H9 (cell line): ENCODE measurements around the gene MADCAM1. TPM values are rescaled to one million over a fixed set of nuclear protein-coding genes. Genes with fewer than 3 reads are reported as not detected.

ENCODE experiments used
- DNase-seq: peaks from one replicate; pipeline ENCODE4 v3.0.0-alpha.2; 2017
- H2AFZ ChIP-seq: one replicate; pipeline ENCODE4 v1.6.1; 2013; ENCODE audit warnings: mild to moderate bottlenecking, low read length, control low read depth, moderate library complexity
- H2AK5ac ChIP-seq: 2 replicates; pipeline ENCODE4 v1.6.1; 2013; ENCODE audit warnings: low read length, control low read depth, mixed read lengths; ENCODE audit not compliant: insufficient read length
- H2BK120ac ChIP-seq: one replicate; pipeline ENCODE4 v1.6.1; 2013; ENCODE audit warnings: low read depth, mild to moderate bottlenecking, low read length, control low read depth, inconsistent platforms; ENCODE audit not compliant: poor library complexity, severe bottlenecking
- H2BK12ac ChIP-seq: 2 replicates; pipeline ENCODE4 v1.6.1; 2013; ENCODE audit warnings: low read length, control low read depth, mixed read lengths, low read depth; ENCODE audit not compliant: insufficient read length
- H2BK15ac ChIP-seq: 2 replicates; pipeline ENCODE4 v1.6.1; 2013; ENCODE audit warnings: low read depth, low read length, control low read depth
- H2BK20ac ChIP-seq: one replicate; pipeline ENCODE4 v1.6.1; 2013; ENCODE audit warnings: low read depth, mild to moderate bottlenecking, low read length, control low read depth, inconsistent platforms; ENCODE audit not compliant: poor library complexity, severe bottlenecking
- H2BK5ac ChIP-seq: 2 replicates; pipeline ENCODE4 v1.6.1; 2013; ENCODE audit warnings: low read length, control low read depth, mixed read lengths; ENCODE audit not compliant: insufficient read length
- H3K14ac ChIP-seq: 2 replicates; pipeline ENCODE4 v1.6.1; 2013; ENCODE audit warnings: low read length, control low read depth; ENCODE audit not compliant: insufficient read depth
- H3K18ac ChIP-seq: 2 replicates; pipeline ENCODE4 v1.6.1; 2013; ENCODE audit warnings: low read depth, mild to moderate bottlenecking, mixed read lengths, low read length, control low read depth; ENCODE audit not compliant: insufficient read length
- H3K23ac ChIP-seq: 2 replicates; pipeline ENCODE4 v1.6.1; 2013; ENCODE audit warnings: low read length, control low read depth, mixed read lengths, low read depth; ENCODE audit not compliant: insufficient read length
- H3K23me2 ChIP-seq: 2 replicates; pipeline ENCODE4 v1.6.1; 2013; ENCODE audit warnings: low read depth, mild to moderate bottlenecking, mixed read lengths, low read length, control low read depth; ENCODE audit not compliant: insufficient read length, poor library complexity, severe bottlenecking
- H3K27ac ChIP-seq: 2 replicates; pipeline ENCODE4 v1.5.1; 2013; ENCODE audit warnings: low read length, control low read depth, mixed read lengths, low read depth; ENCODE audit not compliant: insufficient read length
- H3K27me3 ChIP-seq: 2 replicates; pipeline ENCODE4 v1.6.1; 2013; ENCODE audit warnings: low read length, control low read depth, inconsistent platforms; ENCODE audit not compliant: insufficient read depth
- H3K4ac ChIP-seq: 2 replicates; pipeline ENCODE4 v1.6.1; 2013; ENCODE audit warnings: low read depth, mild to moderate bottlenecking, control low read depth, inconsistent platforms, low read length, moderate library complexity
- H3K4me1 ChIP-seq: 2 replicates; pipeline ENCODE4 v1.6.1; 2013; ENCODE audit warnings: low read length, control low read depth, inconsistent platforms; ENCODE audit not compliant: insufficient read depth
- H3K4me2 ChIP-seq: 2 replicates; pipeline ENCODE4 v1.6.1; 2013; ENCODE audit warnings: low read length, control low read depth, mixed read lengths; ENCODE audit not compliant: insufficient read length, insufficient read depth
- H3K56ac ChIP-seq: 2 replicates; pipeline ENCODE4 v1.6.1; 2013; ENCODE audit warnings: low read depth, mild to moderate bottlenecking, mixed read lengths, low read length, control low read depth; ENCODE audit not compliant: insufficient read length
- H3K79me1 ChIP-seq: 2 replicates; pipeline ENCODE4 v1.6.1; 2013; ENCODE audit warnings: low read depth, mild to moderate bottlenecking, moderate library complexity, low read length, control low read depth, inconsistent platforms; ENCODE audit not compliant: insufficient read depth, poor library complexity, severe bottlenecking
- H3K79me2 ChIP-seq: 2 replicates; pipeline ENCODE4 v1.6.1; 2013; ENCODE audit warnings: low read length, control low read depth, inconsistent platforms; ENCODE audit not compliant: insufficient read depth
- H3K9ac ChIP-seq: 2 replicates; pipeline ENCODE4 v1.6.1; 2013; ENCODE audit warnings: low read length, control low read depth, mixed read lengths; ENCODE audit not compliant: insufficient read length; ENCODE audit errors: extremely low read depth
- H3K9me3 ChIP-seq: one replicate; pipeline ENCODE4 v1.6.1; 2013; ENCODE audit warnings: low read depth, low read length, inconsistent platforms; ENCODE audit not compliant: control insufficient read depth
- H3T11ph ChIP-seq: one replicate; pipeline ENCODE4 v1.6.1; 2013; ENCODE audit warnings: mild to moderate bottlenecking, low read length, control low read depth, inconsistent platforms
- H4K20me1 ChIP-seq: one replicate; pipeline ENCODE4 v1.6.1; 2013; ENCODE audit not compliant: control insufficient read depth, insufficient read length, insufficient read depth
- H4K5ac ChIP-seq: 2 replicates; pipeline ENCODE4 v1.6.1; 2013; ENCODE audit warnings: low read depth, mild to moderate bottlenecking, mixed read lengths, low read length, control low read depth; ENCODE audit not compliant: insufficient read length
- H4K8ac ChIP-seq: replicated peaks from 2 replicates; pipeline ENCODE4 v1.6.1; 2013; ENCODE audit warnings: low read length, control low read depth, mixed read lengths, low read depth; ENCODE audit not compliant: insufficient read length
- H4K91ac ChIP-seq: 2 replicates; pipeline ENCODE4 v1.6.1; 2013; ENCODE audit warnings: low read depth, mild to moderate bottlenecking, moderate library complexity, mixed read lengths, low read length, control low read depth; ENCODE audit not compliant: insufficient read length
- H3K27ac Mint-ChIP-seq, 3 experiments: 2 replicates in 2 of 3; 3 replicates in 1 of 3; pipeline ENCODE4 v1.8.0; 2020 to 2021; ENCODE audit warnings: mixed read lengths in 3 of 3, mild to moderate bottlenecking in 1 of 3, moderate library complexity in 1 of 3
- H3K27me3 Mint-ChIP-seq: 2 replicates; pipeline ENCODE4 v1.8.0; 2021; ENCODE audit warnings: low read depth, mild to moderate bottlenecking, moderate library complexity, mixed read lengths
- H3K36me3 Mint-ChIP-seq, 3 experiments: 2 replicates in 2 of 3; 3 replicates in 1 of 3; pipeline ENCODE4 v1.8.0; 2020 to 2021; ENCODE audit warnings: low read depth in 3 of 3, mixed read lengths in 3 of 3; ENCODE audit not compliant: insufficient read depth in 1 of 3
- H3K4me1 Mint-ChIP-seq, 2 experiments: 2 replicates each; pipeline ENCODE4 v1.8.0; 2020; ENCODE audit warnings: mixed read lengths in 2 of 2
- H3K4me3 Mint-ChIP-seq, 2 experiments: 2 replicates in 1 of 2; 3 replicates in 1 of 2; pipeline ENCODE4 v1.8.0; 2020 to 2021; ENCODE audit warnings: mild to moderate bottlenecking in 2 of 2, mixed read lengths in 2 of 2, moderate library complexity in 1 of 2
- H3K9me3 Mint-ChIP-seq, 2 experiments: 2 replicates in 1 of 2; 3 replicates in 1 of 2; pipeline ENCODE4 v1.8.0; 2020; ENCODE audit warnings: mild to moderate bottlenecking in 2 of 2, mixed read lengths in 2 of 2, moderate library complexity in 1 of 2
- CTCF ChIP-seq: fragments of 200-600 bp; sonication (generic); conservative IDR thresholded peaks from 3 replicates; pipeline ENCODE4 v1.8.0; 2021; ENCODE audit warnings: antibody characterized with exemption, mild to moderate bottlenecking
- WGBS: extraction: QIAGEN DNeasy Blood & Tissue Kit; methylation state at CpG from one replicate; pipeline ENCODE4 v1.1.7; 2013; ENCODE audit warnings: missing lambda C conversion rate, low lambda C conversion rate, mixed read lengths; ENCODE audit not compliant: insufficient read length; ENCODE audit errors: extremely low coverage; 5-methylcytosine and 5-hydroxymethylcytosine counted together
- total RNA-seq: library from RNA; stranded (reverse); gene quantifications from 2 replicates; pipeline ENCODE4 v1.2.1, GENCODE V29; 2021

MADCAM1 gene
- total RNA-seq, 1 experiment from 2014 or later, result 1.2 TPM

- Histone ChIP-seq H4K20me1 (peaks cover 5% of the 10 kb centered on the region), H2AK5ac (no peak overlapping the region), H2BK20ac (no peak overlapping the region), H2AFZ (no peak overlapping the region), H3T11ph (no peak overlapping the region), H3K79me1 (no peaks in the 10 kb centered on the region), H3K18ac (no peak overlapping the region), H3K56ac (no peak overlapping the region), H2BK120ac (no peak overlapping the region), H4K91ac (no peak overlapping the region), H3K4ac (no peak overlapping the region), H2BK5ac (no peak overlapping the region), H3K79me2 (no peaks in the 10 kb centered on the region), H3K23ac (no peak overlapping the region), H3K14ac (no peak overlapping the region), H3K27me3 (no peaks in the 10 kb centered on the region), H2BK15ac (no peak overlapping the region), H3K4me2 (no peak overlapping the region), H2BK12ac (no peak overlapping the region), H3K9ac (no peak overlapping the region), H3K4me1 (no peaks in the 10 kb centered on the region), H3K9me3 (no peaks in the 10 kb centered on the region), H4K8ac (no peak overlapping the region), H3K27ac (no peak overlapping the region), H4K5ac (no peak overlapping the region), H3K23me2 (no peaks in the 10 kb centered on the region)
- Mint-ChIP-seq H3K36me3 (peaks cover 7 to 26% (median 10%) of the 10 kb centered on the region in 3 experiments; a peak in 6 of 7 replicates), H3K4me1 (peaks cover 12 to 19% of the 10 kb centered on the region in 2 experiments), H3K9me3 (peaks cover 5 to 7% of the 10 kb centered on the region in 2 experiments; a peak in 3 of 5 replicates), H3K4me3 (peak overlapping the region in 1 of 2 experiments; percentile 23; a peak in 1 of 5 replicates), H3K27me3 (peaks cover 11% of the 10 kb centered on the region), H3K27ac (no peak overlapping the region)
- WGBS, result no CpG with 5 or more reads among the region's 10 CpGs
- no peak for DNase-seq
- no peak for TF ChIP-seq CTCF
These were observed 17.3 kb downstream of the MADCAM1 start for GRCh38 chr19:513368-514165.
